ENCODE results near the gene BACE1-AS.

BACE1-AS gene

GRCh38 chr11:117290809-117291396 is at the start of gene BACE1-AS:
Gene BACE1-AS (plus strand): TSS chr11:117291346.
- Histone ChIP-seq H3K27ac (peak within 1 kb of the TSS; percentile 22), H3K4me3 (ENCODE audit: low read depth in 1 of 2, low read length in 1 of 2) (no peak within 1 kb of the TSS), H3K9me3 (no peaks in the 10 kb centered on the region), H3K36me3 (peaks cover 37% of the 10 kb centered on the region), H3K27me3 (no peaks in the 10 kb centered on the region), H3K4me1 (ENCODE audit: control insufficient read depth in 1 of 2, insufficient read depth in 1 of 2, low read depth in 1 of 2, low read length in 1 of 2) (no peaks in the 10 kb centered on the region)
- TF ChIP-seq, protein P1, sequence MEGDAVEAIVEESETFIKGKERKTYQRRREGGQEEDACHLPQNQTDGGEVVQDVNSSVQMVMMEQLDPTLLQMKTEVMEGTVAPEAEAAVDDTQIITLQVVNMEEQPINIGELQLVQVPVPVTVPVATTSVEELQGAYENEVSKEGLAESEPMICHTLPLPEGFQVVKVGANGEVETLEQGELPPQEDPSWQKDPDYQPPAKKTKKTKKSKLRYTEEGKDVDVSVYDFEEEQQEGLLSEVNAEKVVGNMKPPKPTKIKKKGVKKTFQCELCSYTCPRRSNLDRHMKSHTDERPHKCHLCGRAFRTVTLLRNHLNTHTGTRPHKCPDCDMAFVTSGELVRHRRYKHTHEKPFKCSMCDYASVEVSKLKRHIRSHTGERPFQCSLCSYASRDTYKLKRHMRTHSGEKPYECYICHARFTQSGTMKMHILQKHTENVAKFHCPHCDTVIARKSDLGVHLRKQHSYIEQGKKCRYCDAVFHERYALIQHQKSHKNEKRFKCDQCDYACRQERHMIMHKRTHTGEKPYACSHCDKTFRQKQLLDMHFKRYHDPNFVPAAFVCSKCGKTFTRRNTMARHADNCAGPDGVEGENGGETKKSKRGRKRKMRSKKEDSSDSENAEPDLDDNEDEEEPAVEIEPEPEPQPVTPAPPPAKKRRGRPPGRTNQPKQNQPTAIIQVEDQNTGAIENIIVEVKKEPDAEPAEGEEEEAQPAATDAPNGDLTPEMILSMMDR (IDR thresholded peaks at IDR 0.05): no peak

- Histone ChIP-seq H3K4me3 (ENCODE audit: low read depth in 1 of 2, low read length in 1 of 2) (no peak overlapping the region), H3K36me3 (peaks cover 70% of the 10 kb centered on the region), H3K27me3 (no peaks in the 10 kb centered on the region), H3K9me3 (no peaks in the 10 kb centered on the region), H3K27ac (no peak overlapping the region), H3K4me1 (ENCODE audit: control insufficient read depth in 1 of 2, insufficient read depth in 1 of 2, low read depth in 1 of 2, low read length in 1 of 2) (no peaks in the 10 kb centered on the region)
- TF ChIP-seq, protein P1 (IDR thresholded peaks at IDR 0.05): no peak
Observed at GRCh38 chr11:117248341-117248740, 42.8 kb upstream of the BACE1-AS start.

GRCh38 chr11:117249571-117249970 is 41.6 kb upstream of the BACE1-AS start:
- Histone ChIP-seq H3K36me3 (peaks cover 71% of the 10 kb centered on the region), H3K9me3 (no peaks in the 10 kb centered on the region), H3K27me3 (no peaks in the 10 kb centered on the region), H3K27ac (no peak overlapping the region), H3K4me3 (ENCODE audit: low read depth in 1 of 2, low read length in 1 of 2) (no peak overlapping the region), H3K4me1 (ENCODE audit: control insufficient read depth in 1 of 2, insufficient read depth in 1 of 2, low read depth in 1 of 2, low read length in 1 of 2) (no peaks in the 10 kb centered on the region)
- TF ChIP-seq, protein P1 (IDR thresholded peaks at IDR 0.05): no peak

- Histone ChIP-seq H3K36me3 (peaks cover 60% of the 10 kb centered on the region), H3K27me3 (no peaks in the 10 kb centered on the region), H3K9me3 (no peaks in the 10 kb centered on the region), H3K4me3 (ENCODE audit: low read depth in 1 of 2, low read length in 1 of 2) (no peak overlapping the region), H3K27ac (no peak overlapping the region), H3K4me1 (ENCODE audit: control insufficient read depth in 1 of 2, insufficient read depth in 1 of 2, low read depth in 1 of 2, low read length in 1 of 2) (no peaks in the 10 kb centered on the region)
- TF ChIP-seq, protein P1 (IDR thresholded peaks at IDR 0.05): no peak
Observed at GRCh38 chr11:117251506-117251905, 39.6 kb upstream of the BACE1-AS start.

- H3K36me3 ChIP-seq: peaks cover 39% of the 10 kb centered on the region
- H3K4me1 ChIP-seq (ENCODE audit: control insufficient read depth in 1 of 2, insufficient read depth in 1 of 2, low read depth in 1 of 2, low read length in 1 of 2): no peaks in the 10 kb centered on the region
- no peaks in the 10 kb centered on the region for H3K27me3 ChIP-seq
- no peaks in the 10 kb centered on the region for H3K9me3 ChIP-seq
- H3K4me3 ChIP-seq (ENCODE audit: low read depth in 1 of 2, low read length in 1 of 2): no peak overlapping the region
- no peak overlapping the region for H3K27ac ChIP-seq
- TF ChIP-seq, protein P1 (IDR thresholded peaks at IDR 0.05): no peak
Observed at GRCh38 chr11:117255966-117256365, 35.2 kb upstream of the BACE1-AS start.

All from neutrophil (primary cell).